ENCODE data around the gene RAP1GAP2.

DNA sequence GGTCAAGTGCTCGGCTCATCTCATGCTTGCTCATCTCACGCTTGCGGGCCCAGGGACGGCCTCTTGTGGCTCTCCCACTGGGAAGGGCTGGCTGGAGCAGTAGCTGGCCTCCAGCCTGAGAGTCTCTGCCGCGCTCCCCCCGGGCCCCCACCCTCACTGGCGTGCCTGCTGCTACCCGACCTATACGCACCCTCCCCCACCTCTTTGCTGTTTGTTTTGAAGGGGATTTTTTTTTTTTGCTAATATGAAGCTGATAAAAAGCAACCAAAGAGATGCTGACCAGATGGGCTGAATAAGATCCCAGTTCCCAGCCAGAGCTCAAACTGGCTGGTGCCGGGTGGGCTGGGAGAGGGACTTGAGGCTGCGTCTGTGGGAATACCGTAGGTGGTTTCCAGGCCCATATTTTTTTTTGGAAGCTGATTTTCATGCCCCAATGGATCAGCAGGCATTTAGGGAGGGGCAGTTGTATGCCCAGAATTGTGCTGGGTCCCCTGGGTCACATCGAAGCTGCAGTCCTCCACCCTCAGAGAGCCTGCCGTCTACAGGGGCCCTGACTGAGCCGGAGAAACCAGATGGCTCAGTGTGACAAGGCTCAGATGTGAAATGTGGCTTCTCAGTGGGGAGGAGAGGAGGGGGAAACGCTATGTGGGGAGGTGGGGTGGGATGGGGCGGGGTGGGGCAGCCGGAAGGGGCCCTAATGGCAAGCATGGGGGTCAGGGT, 115.0 kb downstream of the RAP1GAP2 start:
- TF ChIP-seq CTCF (conservative IDR thresholded peaks at IDR 0.05; ENCODE audit: low read length) (no peak), EZH2phosphoT487 (IDR thresholded peaks at IDR 0.05; ENCODE audit: borderline replicate concordance, low read depth, low read length) (no peak)
